ENCODE data around the gene SDK1.

Gene SDK1

DNA sequence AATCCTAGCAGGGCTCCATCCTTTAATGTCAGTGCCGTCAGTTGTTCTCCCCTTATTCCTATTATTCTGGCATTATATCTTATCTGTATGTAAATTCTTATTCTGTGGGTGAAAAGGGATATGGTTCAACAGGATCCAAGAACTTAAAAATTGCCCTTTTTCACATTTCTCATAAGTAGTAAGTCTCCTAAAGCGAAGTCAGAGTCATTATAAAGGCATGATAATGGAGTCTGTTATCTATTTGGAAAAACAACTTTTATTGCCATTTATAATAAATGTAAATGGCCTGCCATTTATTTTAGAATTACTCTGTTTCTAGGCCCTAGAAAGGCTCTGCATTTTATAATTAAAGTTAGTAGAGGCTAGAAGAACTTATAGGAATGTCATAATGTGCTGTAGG lies 31.3 kb downstream of the SDK1 start:
- DNase-seq (ENCODE audit: low read depth in 2 of 2): no peak

- DNase-seq (ENCODE audit: low read depth in 2 of 2): no peak
Observed at GRCh38 chr7:3333861-3334260, 32.8 kb downstream of the SDK1 start.

- DNase-seq (ENCODE audit: low read depth in 2 of 2): no peak
Observed at GRCh38 chr7:3336042-3336665, 35.1 kb downstream of the SDK1 start.

DNA sequence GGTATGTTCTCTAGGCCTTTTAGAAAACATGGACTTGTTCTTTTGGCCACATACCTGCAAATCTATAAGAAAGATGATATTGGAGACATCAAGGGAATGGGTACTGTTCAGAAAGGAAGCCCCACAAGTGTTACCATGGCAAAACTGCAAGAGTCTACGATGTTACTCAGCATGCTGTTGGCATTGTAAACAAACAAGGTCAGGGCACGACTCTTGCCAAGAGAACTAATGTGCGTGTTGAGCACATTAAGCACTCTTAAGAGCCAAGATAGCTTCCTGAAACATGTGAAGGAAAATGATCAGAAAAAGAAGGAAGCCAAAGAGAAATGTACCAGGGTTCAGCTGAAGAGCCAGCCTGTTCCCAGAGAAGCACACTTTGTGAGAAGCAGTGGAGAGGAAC lies 37.1 kb downstream of the SDK1 start:
- no peak for DNase-seq (ENCODE audit: low read depth in 2 of 2)

GRCh38 chr7:3345699-3346481 lies 44.8 kb downstream of the SDK1 start:
- no peak for DNase-seq (ENCODE audit: low read depth in 2 of 2)

DNA sequence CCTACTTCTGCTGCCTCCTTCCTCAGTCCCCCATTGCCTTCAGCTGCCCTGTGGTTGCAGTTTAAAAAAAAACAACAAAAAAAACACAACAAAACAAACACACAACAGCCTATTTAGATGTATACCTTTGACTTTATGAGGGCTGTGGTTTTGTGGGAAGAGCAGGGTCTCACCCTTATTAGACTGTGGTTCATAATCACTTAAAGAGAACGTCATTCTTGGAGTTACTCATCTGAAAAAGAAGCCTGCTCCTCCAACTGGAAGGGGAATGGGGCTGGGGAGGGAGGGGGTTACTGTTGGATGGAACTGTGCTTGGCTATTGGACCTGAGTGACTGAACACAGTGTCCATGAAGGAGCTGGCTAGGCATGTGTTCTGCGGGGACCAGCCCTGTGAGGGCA lies 48.1 kb downstream of the SDK1 start:
- no peak for DNase-seq (ENCODE audit: low read depth in 2 of 2)

GRCh38 chr7:3356173-3356572 lies 55.1 kb downstream of the SDK1 start:
- DNase-seq (ENCODE audit: low read depth in 2 of 2): no peak

DNA sequence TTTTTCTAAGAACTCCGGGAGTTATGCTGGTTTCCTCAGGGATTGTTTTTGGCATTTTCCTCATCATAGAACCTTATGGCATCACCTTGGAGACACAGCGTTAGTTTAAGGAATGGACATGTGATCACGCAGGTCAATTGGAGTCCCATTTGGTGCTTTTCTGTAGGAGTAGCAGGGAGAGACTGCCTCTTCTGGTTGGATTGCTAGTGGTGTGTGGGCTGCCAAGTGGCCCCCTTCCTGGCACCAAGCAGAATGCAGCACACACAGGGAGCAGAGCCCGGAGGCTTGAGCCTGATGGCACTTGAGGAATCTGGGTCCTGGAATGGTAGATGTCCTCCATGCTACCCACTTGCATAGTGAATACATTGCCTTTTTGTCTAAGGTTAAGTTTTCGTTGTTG lies 57.9 kb downstream of the SDK1 start:
- DNase-seq (ENCODE audit: low read depth in 2 of 2): no peak

DNA sequence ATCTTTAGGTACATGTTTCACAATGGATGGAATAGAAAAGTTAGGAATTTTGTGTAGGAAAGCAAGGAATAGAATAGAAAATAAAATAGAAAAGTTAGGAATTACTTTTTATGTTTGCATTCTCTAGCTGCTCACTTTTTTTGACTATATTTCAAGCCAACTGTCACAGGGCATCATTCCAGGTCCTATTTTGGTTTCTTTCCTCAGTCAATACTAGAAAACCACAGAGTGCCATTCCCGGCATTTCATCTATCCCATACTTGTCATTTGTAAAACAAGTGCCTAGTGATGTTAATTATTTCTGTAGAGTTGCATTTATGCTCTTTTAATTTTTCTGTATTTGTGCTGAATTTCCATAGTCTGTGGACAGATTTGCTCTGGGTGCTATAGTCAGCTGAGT lies 66.2 kb downstream of the SDK1 start:
- no peak for DNase-seq (ENCODE audit: low read depth in 2 of 2)

GRCh38 chr7:3370068-3370830 lies 69.2 kb downstream of the SDK1 start:
- no peak for DNase-seq (ENCODE audit: low read depth in 2 of 2)

- no peak for DNase-seq (ENCODE audit: low read depth in 2 of 2)
Observed at GRCh38 chr7:3370921-3371320, 69.9 kb downstream of the SDK1 start.

DNA sequence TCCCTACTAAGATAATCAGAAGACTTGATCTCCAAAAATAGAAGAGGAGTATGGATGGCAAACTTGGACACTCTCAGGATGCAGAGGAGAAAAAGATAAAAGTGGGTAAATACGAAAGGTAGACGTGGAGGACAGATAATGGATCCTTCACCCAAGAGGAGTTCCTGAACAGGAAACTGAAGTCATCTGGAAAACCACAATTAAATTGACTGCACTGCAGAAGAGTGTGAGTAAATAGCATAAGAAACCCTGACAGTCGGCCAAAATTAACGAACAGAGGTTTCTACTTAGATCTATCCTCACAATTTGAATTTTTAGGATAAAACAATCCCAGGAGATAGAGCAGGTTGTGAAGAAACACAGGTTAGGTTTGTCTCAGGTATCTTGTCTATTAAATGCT lies 70.5 kb downstream of the SDK1 start:
- DNase-seq (ENCODE audit: low read depth in 2 of 2): no peak

DNA sequence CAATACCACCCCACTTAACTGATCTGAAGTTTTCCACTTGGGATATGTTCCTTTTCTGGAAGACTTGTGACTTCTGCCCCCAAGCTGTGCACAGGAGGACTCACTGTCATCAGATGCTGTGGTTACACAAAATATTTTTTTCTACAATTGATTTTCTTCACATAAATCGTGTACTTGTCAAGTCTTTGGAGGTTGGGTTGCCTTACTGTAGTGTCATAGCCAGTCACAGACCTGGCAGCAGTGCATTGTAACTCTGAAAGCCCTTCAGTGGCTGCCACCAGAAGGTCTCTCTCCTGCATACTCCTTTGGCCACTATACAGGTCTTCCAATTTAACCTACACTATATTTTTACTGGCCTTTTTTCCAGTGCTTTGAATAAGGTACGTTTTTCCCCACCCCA lies 73.2 kb downstream of the SDK1 start:
- no peak for DNase-seq (ENCODE audit: low read depth in 2 of 2)

GRCh38 chr7:3378390-3379150 lies 77.5 kb downstream of the SDK1 start:
- DNase-seq (ENCODE audit: low read depth in 2 of 2): no peak

DNA sequence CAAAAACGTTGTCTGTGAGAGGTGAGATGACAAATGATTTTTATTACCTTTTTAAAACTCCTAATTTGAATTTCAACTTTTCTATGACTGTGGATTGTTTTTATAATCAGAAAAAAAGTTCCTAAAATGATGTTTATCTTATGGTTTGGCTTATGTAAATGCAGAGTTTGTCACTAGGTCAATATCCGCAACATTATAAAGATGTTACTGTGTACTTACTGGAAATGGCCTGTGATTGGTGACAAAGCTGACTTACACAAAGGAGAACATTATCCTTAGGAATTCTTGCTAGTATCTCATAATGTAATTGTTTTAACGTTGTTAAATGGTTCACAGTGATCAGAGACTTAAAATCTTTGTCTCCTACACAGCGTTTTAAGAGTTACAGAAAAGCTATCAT lies 79.0 kb downstream of the SDK1 start:
- DNase-seq (ENCODE audit: low read depth in 2 of 2): no peak

GRCh38 chr7:3380886-3381685 lies 80.0 kb downstream of the SDK1 start:
- no peak for DNase-seq (ENCODE audit: low read depth in 2 of 2)

- DNase-seq (ENCODE audit: low read depth in 2 of 2): no peak
Observed at GRCh38 chr7:3386423-3387190, 85.6 kb downstream of the SDK1 start.

GRCh38 chr7:3393862-3394261 lies 92.8 kb downstream of the SDK1 start:
- DNase-seq (ENCODE audit: low read depth in 2 of 2): no peak

DNA sequence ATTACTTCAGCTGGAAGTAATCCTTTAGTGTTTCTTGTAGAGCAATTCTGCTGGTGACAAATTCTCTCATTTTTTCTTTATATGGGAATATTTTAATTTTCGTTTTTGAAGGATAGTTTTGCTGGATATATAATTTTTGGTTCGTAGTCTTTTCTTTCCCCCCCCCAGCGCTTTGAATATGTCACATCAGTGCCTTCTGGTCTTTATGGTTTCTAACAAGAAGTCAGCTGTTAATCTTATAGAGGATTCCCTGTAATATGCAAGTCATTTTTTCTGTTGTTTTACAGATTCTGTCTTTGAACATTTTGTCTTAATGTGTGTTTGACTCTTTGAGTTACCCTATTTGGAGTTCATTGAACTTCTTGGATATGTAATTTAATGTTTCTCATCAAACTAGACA lies 96.3 kb downstream of the SDK1 start:
- DNase-seq (ENCODE audit: low read depth in 2 of 2): no peak

DNA sequence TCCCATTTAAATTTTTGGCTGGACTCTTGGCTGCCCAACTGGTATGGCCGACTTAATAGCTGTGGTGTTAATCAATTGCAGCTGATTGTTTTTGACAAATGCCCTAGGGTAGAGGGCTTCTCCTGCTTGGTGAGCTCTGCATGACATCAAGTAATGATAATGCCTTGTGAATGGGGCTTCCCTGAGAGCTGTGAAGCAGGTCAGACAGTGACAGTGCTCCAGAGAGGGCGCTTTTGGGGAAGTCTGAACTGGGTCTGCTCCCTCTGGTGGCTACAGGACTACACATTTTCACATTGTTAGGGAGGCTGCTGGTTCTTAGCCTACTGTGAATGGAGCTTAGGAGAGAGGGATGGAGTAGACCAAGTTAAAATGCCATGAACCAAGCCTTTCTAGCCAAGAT lies 98.8 kb downstream of the SDK1 start:
- no peak for DNase-seq (ENCODE audit: low read depth in 2 of 2)

DNA sequence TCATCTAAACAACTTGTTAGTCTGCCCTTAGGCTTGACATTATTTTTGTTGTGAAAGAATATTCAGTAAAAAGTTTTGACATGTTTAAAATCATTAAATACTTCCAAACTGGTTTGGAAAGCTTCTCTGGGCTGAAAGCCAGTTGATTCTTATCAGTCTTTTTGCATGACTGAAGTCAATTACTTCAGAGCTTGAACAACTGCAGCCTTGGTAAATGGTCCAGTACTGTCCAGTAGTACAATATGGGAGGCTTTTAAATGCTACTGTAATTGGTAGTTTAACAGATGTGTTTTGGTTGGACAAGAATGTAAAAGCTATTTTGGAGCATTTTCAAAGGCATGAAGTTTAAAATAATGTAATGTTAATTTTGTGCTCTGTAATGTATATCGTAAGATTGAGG lies 103.4 kb downstream of the SDK1 start:
- DNase-seq (ENCODE audit: low read depth in 2 of 2): no peak

Measured in activated CD4-positive, alpha-beta T cell treated with anti-CD3 and anti-CD28 coated beads for 24 hours (primary cell).